CD14-positive monocyte (primary cell): ENCODE data around the gene LOXL3. TPM values are rescaled to one million over a fixed set of nuclear protein-coding genes. Genes with fewer than 3 reads are reported as not detected.

Source experiments
- DNase-seq, 3 donors: peaks; one replicate each; pipeline ENCODE4 v3.0.0-alpha.2; 2011 to 2022
- H2AFZ ChIP-seq: 2 replicates; pipeline ENCODE4 v1.6.0; 2012; ENCODE audit warnings: mild to moderate bottlenecking, low read depth, low read length, inconsistent platforms; ENCODE audit not compliant: insufficient read depth, poor library complexity, severe bottlenecking
- H3K27ac ChIP-seq, 2 donors: 1 replicate in 1 of 2; 2 replicates in 1 of 2; pipeline ENCODE4 v1.5.1; 2012 to 2013; ENCODE audit warnings: low read length in 2 of 2, control low read depth in 1 of 2, inconsistent platforms in 1 of 2, low read depth in 1 of 2, mild to moderate bottlenecking in 1 of 2
- H3K27me3 ChIP-seq, 2 donors: one replicate each; pipeline versions ENCODE4 v1.6.0 to v1.6.1; 2011 to 2013; ENCODE audit warnings: low read length in 2 of 2; ENCODE audit not compliant: control insufficient read depth in 2 of 2, insufficient read depth in 2 of 2
- H3K36me3 ChIP-seq, 2 donors: replicated peaks in 1 of 2; 1 replicate in 1 of 2; 2 replicates in 1 of 2; pipeline versions ENCODE4 v1.5.1 to v1.6.1; 2012 to 2013; ENCODE audit warnings: low read length in 2 of 2, control low read depth in 1 of 2, inconsistent platforms in 1 of 2, mild to moderate bottlenecking in 1 of 2; ENCODE audit not compliant: insufficient read depth in 2 of 2, control insufficient read depth in 1 of 2
- H3K4me1 ChIP-seq, 2 donors: 1 replicate in 1 of 2; 2 replicates in 1 of 2; pipeline versions ENCODE4 v1.5.1 to v1.6.1; 2012 to 2013; ENCODE audit warnings: low read length in 2 of 2, control low read depth in 1 of 2, inconsistent platforms in 1 of 2, mild to moderate bottlenecking in 1 of 2, moderate library complexity in 1 of 2; ENCODE audit not compliant: insufficient read depth in 2 of 2, control insufficient read depth in 1 of 2
- H3K4me2 ChIP-seq: replicated peaks from 2 replicates; pipeline ENCODE3; 2012; ENCODE audit warnings: low read length, moderate library complexity, mild to moderate bottlenecking; ENCODE audit not compliant: poor library complexity, severe bottlenecking; ENCODE audit errors: extremely low read depth
- H3K4me3 ChIP-seq, 3 experiments: fragments of 200-600 bp in 1 of 3; sonication (generic) in 1 of 3; replicated peaks in 1 of 3; 1 replicate in 2 of 3; 2 replicates in 1 of 3; pipeline ENCODE4 v1.5.1; 2011 to 2013; ENCODE audit warnings: low read length in 3 of 3, mild to moderate bottlenecking in 3 of 3, control low read depth in 2 of 3, low read depth in 2 of 3, inconsistent platforms in 1 of 3, moderate library complexity in 1 of 3
- H3K79me2 ChIP-seq: 2 replicates; pipeline ENCODE4 v1.6.0; 2012; ENCODE audit warnings: mild to moderate bottlenecking, control low read depth, inconsistent platforms, low read length, moderate library complexity; ENCODE audit not compliant: insufficient read depth
- H3K9ac ChIP-seq: 2 replicates; pipeline ENCODE4 v1.6.0; 2017; ENCODE audit warnings: low read length, mild to moderate bottlenecking; ENCODE audit not compliant: insufficient read depth, poor library complexity, severe bottlenecking
- H3K9me3 ChIP-seq, 2 donors: replicated peaks in 1 of 2; 1 replicate in 1 of 2; 2 replicates in 1 of 2; pipeline versions ENCODE4 v1.5.1 to v1.6.1; 2012 to 2013; ENCODE audit warnings: low read length in 2 of 2, control low read depth in 1 of 2; ENCODE audit not compliant: control insufficient read depth in 1 of 2, insufficient read depth in 1 of 2
- H4K20me1 ChIP-seq: 2 replicates; pipeline ENCODE4 v1.6.0; 2012; ENCODE audit warnings: mild to moderate bottlenecking, low read length, control low read depth, moderate library complexity; ENCODE audit not compliant: insufficient read depth
- H3K27ac Mint-ChIP-seq, 7 donors: one replicate each; pipeline ENCODE4 v1.8.0; 2020; ENCODE audit warnings: mild to moderate bottlenecking in 7 of 7, mixed read lengths in 7 of 7, moderate library complexity in 6 of 7, inconsistent platforms in 2 of 7
- H3K27me3 Mint-ChIP-seq, 3 donors: one replicate each; pipeline ENCODE4 v1.8.0; 2021 to 2022; ENCODE audit warnings: low read depth in 3 of 3, mild to moderate bottlenecking in 3 of 3, mixed read lengths in 3 of 3, moderate library complexity in 3 of 3, inconsistent platforms in 1 of 3
- H3K36me3 Mint-ChIP-seq, 2 donors: one replicate each; pipeline ENCODE4 v1.8.0; 2020; ENCODE audit warnings: mixed read lengths in 2 of 2, inconsistent platforms in 1 of 2, mild to moderate bottlenecking in 1 of 2
- H3K4me1 Mint-ChIP-seq: one replicate; pipeline ENCODE4 v1.8.0; 2020; ENCODE audit warnings: mild to moderate bottlenecking, mixed read lengths
- H3K4me3 Mint-ChIP-seq, 2 donors: one replicate each; pipeline ENCODE4 v1.8.0; 2020; ENCODE audit warnings: mild to moderate bottlenecking in 2 of 2, mixed read lengths in 2 of 2, moderate library complexity in 1 of 2
- H3K9me3 Mint-ChIP-seq, 7 donors: one replicate each; pipeline ENCODE4 v1.8.0; 2020 to 2022; ENCODE audit warnings: mixed read lengths in 7 of 7, mild to moderate bottlenecking in 6 of 7, moderate library complexity in 6 of 7, inconsistent platforms in 2 of 7
- CTCF ChIP-seq: fragments of 200-600 bp; IDR thresholded peaks from one replicate; pipeline ENCODE4 v1.8.0; 2022; ENCODE audit warnings: antibody characterized with exemption, mild to moderate bottlenecking
- whole genome bisulfite sequencing: methylation state at CpG from one replicate; pipeline ENCODE4 v1.1.5; 2013; ENCODE audit warnings: missing lambda C conversion rate; ENCODE audit not compliant: insufficient coverage; 5-methylcytosine and 5-hydroxymethylcytosine counted together
- intact Hi-C, 2 donors: fragments of 100-400 bp; cut with micrococcal nuclease; formaldehyde crosslinking; loops; one replicate each; pipeline versions ENCODE4 v1.15.0 to v1.15.1; 2023
- polyA plus RNA-seq, 3 donors: library from polyadenylated mRNA; depleted of rRNA in 1 of 3; unstranded in 2 of 3; stranded (reverse) in 1 of 3; fragments of 300-500 nt in 2 of 3; fragments of >200 nt in 1 of 3; fragmentation: Illumina TruSeq in 2 of 3; gene quantifications; 1 replicate in 2 of 3; 2 replicates in 1 of 3; pipeline ENCODE4 v1.2.3, GENCODE V29; 2012 to 2021

Gene LOXL3
- polyA plus RNA-seq, 3 donors: 18.2 to 35.0 (median 18.5) TPM

GRCh38 chr2:74556159-74556558 is 2.4 kb upstream of the LOXL3 start:
- Histone ChIP-seq H4K20me1 (peaks cover 23% of the 10 kb centered on the region), H3K4me2 (peak overlapping the region; percentile 97), H3K9ac (peak overlapping the region; percentile 88), H3K36me3 (peaks cover 20 to 28% of the 10 kb centered on the region in 2 donors), H2AFZ (peak overlapping the region; percentile 90), H3K9me3 (no peaks in the 10 kb centered on the region), H3K79me2 (peaks cover 53% of the 10 kb centered on the region), H3K4me1 (peaks cover 23 to 43% of the 10 kb centered on the region in 2 donors), H3K27me3 (no peaks in the 10 kb centered on the region), H3K4me3 (peak overlapping the region; percentile 94 to 99 (median 98)), H3K27ac (peak overlapping the region; percentile 82 to 94)
- H3K36me3 Mint-ChIP-seq: peaks cover 23 to 30% of the 10 kb centered on the region in 2 donors
- intact Hi-C loops: no loop called here
- peaks cover 43% of the 10 kb centered on the region for H3K4me1 Mint-ChIP-seq
- H3K9me3 Mint-ChIP-seq: no peaks in the 10 kb centered on the region
- DNase-seq: peak in 1 of 3 donors; percentile 31
- 17% methylated on average over 9 of the region's 14 CpGs for WGBS
- peak overlapping the region; percentile 91 to 98 (median 96) for H3K27ac Mint-ChIP-seq
- peak overlapping the region; percentile 98 to 99 for H3K4me3 Mint-ChIP-seq
- H3K27me3 Mint-ChIP-seq: peaks cover 0 to 4% (median 2%) of the 10 kb centered on the region in 3 donors
- no peak for TF ChIP-seq CTCF

- Histone ChIP-seq H2AFZ (peak overlapping the region; percentile 90), H3K79me2 (peaks cover 54% of the 10 kb centered on the region), H3K27me3 (no peaks in the 10 kb centered on the region), H3K4me1 (peaks cover 23 to 42% of the 10 kb centered on the region in 2 donors), H3K4me3 (peak overlapping the region; percentile 94 to 99 (median 98)), H3K9ac (peak overlapping the region; percentile 88), H3K27ac (peak overlapping the region; percentile 82 to 94), H3K4me2 (peak overlapping the region; percentile 97), H3K9me3 (no peaks in the 10 kb centered on the region), H4K20me1 (peaks cover 23% of the 10 kb centered on the region), H3K36me3 (peaks cover 20 to 28% of the 10 kb centered on the region in 2 donors)
- Mint-ChIP-seq H3K27ac (peak overlapping the region; percentile 91 to 98 (median 96)), H3K36me3 (peaks cover 24 to 33% of the 10 kb centered on the region in 2 donors), H3K4me3 (peak overlapping the region; percentile 98 to 99), H3K27me3 (peaks cover 0 to 4% (median 2%) of the 10 kb centered on the region in 3 donors), H3K4me1 (peaks cover 42% of the 10 kb centered on the region), H3K9me3 (no peaks in the 10 kb centered on the region)
- intact Hi-C loops: no loop called here
- no peak for TF ChIP-seq CTCF
- 28% methylated on average over 13 of the region's 17 CpGs for whole genome bisulfite sequencing
- DNase-seq: peak; percentile 43 to 59 (median 57)
These were observed 1.9 kb upstream of the LOXL3 start for GRCh38 chr2:74555610-74556103.
